ENCODE measurements around the gene MACROH2A2. TPM values are rescaled to one million over a fixed set of nuclear protein-coding genes. Genes with fewer than 3 reads are reported as not detected.

MACROH2A2 gene
- total RNA-seq, 1 donor from 2014 or later: 25.5 TPM

DNA sequence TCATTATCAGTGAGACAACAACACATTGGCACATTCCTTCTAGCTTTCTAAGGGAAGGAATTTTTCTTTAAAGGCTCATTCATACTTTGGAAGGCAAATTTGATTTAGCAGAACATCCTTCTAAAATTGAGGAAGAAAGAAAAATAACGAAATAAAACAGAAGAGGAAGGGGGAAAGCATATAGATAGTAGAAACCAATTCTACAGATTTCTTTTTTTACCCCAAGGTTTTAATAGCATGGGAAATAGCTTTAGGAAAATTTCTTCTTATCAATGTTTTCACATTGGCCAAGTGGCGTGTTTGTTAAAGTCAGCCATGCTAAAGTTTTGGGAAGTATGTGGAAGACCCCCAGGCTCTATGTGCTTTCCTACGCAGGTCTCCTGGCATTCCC, 35.7 kb downstream of the MACROH2A2 start:
- Histone ChIP-seq H3K9me3 (ENCODE audit: insufficient read depth, low read depth, low read length) (no peaks in the 10 kb centered on the region), H2AFZ (ENCODE audit: low read depth, low read length) (no peak overlapping the region), H4K20me1 (ENCODE audit: insufficient read depth, low read length) (no peaks in the 10 kb centered on the region), H3K79me2 (ENCODE audit: insufficient read depth, low read length) (no peaks in the 10 kb centered on the region), H3K27ac (ENCODE audit: low read depth, low read length) (no peak overlapping the region), H3K27me3 (ENCODE audit: insufficient read depth, low read length) (no peaks in the 10 kb centered on the region), H3K36me3 (ENCODE audit: insufficient read depth, low read length) (no peaks in the 10 kb centered on the region), H3K9ac (ENCODE audit: low read length) (no peak overlapping the region), H3K4me1 (ENCODE audit: insufficient read depth, low read length) (no peaks in the 10 kb centered on the region), H3K4me3 (ENCODE audit: insufficient read depth, low read depth, low read length) (no peak overlapping the region), H3K4me2 (ENCODE audit: low read length) (no peak overlapping the region)
- no peaks in the 10 kb centered on the region for H3K27me3 Mint-ChIP-seq (ENCODE audit: low read depth, unreplicated experiment)
- FAIRE-seq (no peak), DNase-seq (ENCODE audit: low read depth) (no peak)
- TF ChIP-seq, protein P1, sequence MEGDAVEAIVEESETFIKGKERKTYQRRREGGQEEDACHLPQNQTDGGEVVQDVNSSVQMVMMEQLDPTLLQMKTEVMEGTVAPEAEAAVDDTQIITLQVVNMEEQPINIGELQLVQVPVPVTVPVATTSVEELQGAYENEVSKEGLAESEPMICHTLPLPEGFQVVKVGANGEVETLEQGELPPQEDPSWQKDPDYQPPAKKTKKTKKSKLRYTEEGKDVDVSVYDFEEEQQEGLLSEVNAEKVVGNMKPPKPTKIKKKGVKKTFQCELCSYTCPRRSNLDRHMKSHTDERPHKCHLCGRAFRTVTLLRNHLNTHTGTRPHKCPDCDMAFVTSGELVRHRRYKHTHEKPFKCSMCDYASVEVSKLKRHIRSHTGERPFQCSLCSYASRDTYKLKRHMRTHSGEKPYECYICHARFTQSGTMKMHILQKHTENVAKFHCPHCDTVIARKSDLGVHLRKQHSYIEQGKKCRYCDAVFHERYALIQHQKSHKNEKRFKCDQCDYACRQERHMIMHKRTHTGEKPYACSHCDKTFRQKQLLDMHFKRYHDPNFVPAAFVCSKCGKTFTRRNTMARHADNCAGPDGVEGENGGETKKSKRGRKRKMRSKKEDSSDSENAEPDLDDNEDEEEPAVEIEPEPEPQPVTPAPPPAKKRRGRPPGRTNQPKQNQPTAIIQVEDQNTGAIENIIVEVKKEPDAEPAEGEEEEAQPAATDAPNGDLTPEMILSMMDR (IDR thresholded peaks at IDR 0.05; ENCODE audit: insufficient read depth, low read depth, low read length): no peak
- no peak overlapping the region for H3K4me3 Mint-ChIP-seq (ENCODE audit: unreplicated experiment)
- H3K36me3 Mint-ChIP-seq (ENCODE audit: low read depth, unreplicated experiment): peaks cover 13% of the 10 kb centered on the region
- H3K27ac Mint-ChIP-seq (ENCODE audit: unreplicated experiment): peak overlapping the region; percentile 66
- no peaks in the 10 kb centered on the region for H3K9me3 Mint-ChIP-seq (ENCODE audit: unreplicated experiment)
- peaks cover 7% of the 10 kb centered on the region for H3K4me1 Mint-ChIP-seq (ENCODE audit: low read depth, unreplicated experiment)

DNA sequence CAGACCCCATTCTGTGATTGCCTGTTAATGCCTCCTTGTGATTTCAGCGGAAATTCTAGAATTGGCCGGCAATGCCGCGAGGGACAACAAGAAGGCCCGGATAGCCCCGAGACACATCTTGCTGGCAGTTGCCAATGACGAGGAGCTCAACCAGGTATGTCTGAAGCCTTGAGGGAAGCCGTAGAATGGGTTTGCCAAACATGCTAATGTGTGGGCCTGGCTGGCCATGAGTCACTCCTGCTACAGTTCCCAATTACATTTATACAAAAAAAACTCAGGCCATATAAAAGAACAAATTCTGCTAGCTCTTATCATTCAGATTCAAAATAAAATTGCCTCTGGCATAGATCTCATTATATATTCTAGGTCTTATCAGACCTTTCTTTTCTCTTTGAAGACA, 37.4 kb downstream of the MACROH2A2 start:
- Histone ChIP-seq H2AFZ (ENCODE audit: low read depth, low read length) (no peak overlapping the region), H3K27me3 (ENCODE audit: insufficient read depth, low read length) (no peaks in the 10 kb centered on the region), H3K4me2 (ENCODE audit: low read length) (no peak overlapping the region), H3K4me1 (ENCODE audit: insufficient read depth, low read length) (no peaks in the 10 kb centered on the region), H3K27ac (ENCODE audit: low read depth, low read length) (no peak overlapping the region), H4K20me1 (ENCODE audit: insufficient read depth, low read length) (no peaks in the 10 kb centered on the region), H3K4me3 (ENCODE audit: insufficient read depth, low read depth, low read length) (no peak overlapping the region), H3K36me3 (ENCODE audit: insufficient read depth, low read length) (peaks cover 2% of the 10 kb centered on the region), H3K9ac (ENCODE audit: low read length) (no peak overlapping the region), H3K79me2 (ENCODE audit: insufficient read depth, low read length) (no peaks in the 10 kb centered on the region), H3K9me3 (ENCODE audit: insufficient read depth, low read depth, low read length) (no peaks in the 10 kb centered on the region)
- no peak overlapping the region for H3K4me3 Mint-ChIP-seq (ENCODE audit: unreplicated experiment)
- no peak for TF ChIP-seq EZH2 (IDR thresholded peaks at IDR 0.05; ENCODE audit: insufficient read depth, low read length)
- TF ChIP-seq, protein P1 (IDR thresholded peaks at IDR 0.05; ENCODE audit: insufficient read depth, low read depth, low read length): no peak
- H3K36me3 Mint-ChIP-seq (ENCODE audit: low read depth, unreplicated experiment): peaks cover 14% of the 10 kb centered on the region
- peak; percentile 14 for DNase-seq (ENCODE audit: low read depth)
- peaks cover 7% of the 10 kb centered on the region for H3K4me1 Mint-ChIP-seq (ENCODE audit: low read depth, unreplicated experiment)
- H3K27ac Mint-ChIP-seq (ENCODE audit: unreplicated experiment): peak overlapping the region; percentile 43
- FAIRE-seq: no peak
- no peaks in the 10 kb centered on the region for H3K27me3 Mint-ChIP-seq (ENCODE audit: low read depth, unreplicated experiment)
- no peaks in the 10 kb centered on the region for H3K9me3 Mint-ChIP-seq (ENCODE audit: unreplicated experiment)

DNA sequence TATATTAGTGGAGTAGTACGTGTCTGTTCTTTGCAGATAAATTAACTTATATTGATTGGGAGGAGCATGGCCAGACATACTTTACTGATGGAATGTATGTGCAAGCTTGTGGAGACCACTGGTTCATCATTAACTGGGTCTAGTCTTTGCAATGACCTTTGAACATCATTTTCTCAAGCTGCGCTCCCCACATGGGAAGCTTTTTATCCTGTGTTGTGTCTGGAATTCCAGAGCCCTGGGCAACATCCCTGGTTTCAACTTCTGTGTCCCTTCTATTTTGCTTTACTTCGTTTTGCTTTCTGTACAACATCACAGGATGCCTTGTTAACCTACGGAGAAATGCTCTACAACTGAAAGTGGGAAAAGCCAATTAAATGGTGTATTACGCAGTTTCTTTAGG, 38.3 kb downstream of the MACROH2A2 start:
- no peak overlapping the region for H3K4me3 ChIP-seq (ENCODE audit: insufficient read depth, low read depth, low read length)
- H3K9me3 ChIP-seq (ENCODE audit: insufficient read depth, low read depth, low read length): no peaks in the 10 kb centered on the region
- H3K4me2 ChIP-seq (ENCODE audit: low read length): no peak overlapping the region
- Mint-ChIP-seq H3K4me1 (ENCODE audit: low read depth, unreplicated experiment) (peaks cover 7% of the 10 kb centered on the region), H3K4me3 (ENCODE audit: unreplicated experiment) (no peak overlapping the region), H3K27me3 (ENCODE audit: low read depth, unreplicated experiment) (no peaks in the 10 kb centered on the region), H3K36me3 (ENCODE audit: low read depth, unreplicated experiment) (peaks cover 19% of the 10 kb centered on the region), H3K27ac (ENCODE audit: unreplicated experiment) (peak overlapping the region; percentile 7), H3K9me3 (ENCODE audit: unreplicated experiment) (no peaks in the 10 kb centered on the region)
- FAIRE-seq (no peak), DNase-seq (ENCODE audit: low read depth) (no peak)
- H2AFZ ChIP-seq (ENCODE audit: low read depth, low read length): no peak overlapping the region
- no peak for TF ChIP-seq EZH2 (IDR thresholded peaks at IDR 0.05; ENCODE audit: insufficient read depth, low read length)
- TF ChIP-seq, protein P1 (IDR thresholded peaks at IDR 0.05; ENCODE audit: insufficient read depth, low read depth, low read length): no peak
- peaks cover 9% of the 10 kb centered on the region for H3K36me3 ChIP-seq (ENCODE audit: insufficient read depth, low read length)
- no peaks in the 10 kb centered on the region for H3K79me2 ChIP-seq (ENCODE audit: insufficient read depth, low read length)
- H4K20me1 ChIP-seq (ENCODE audit: insufficient read depth, low read length): no peaks in the 10 kb centered on the region
- H3K9ac ChIP-seq (ENCODE audit: low read length): no peak overlapping the region
- H3K4me1 ChIP-seq (ENCODE audit: insufficient read depth, low read length): no peaks in the 10 kb centered on the region
- H3K27ac ChIP-seq (ENCODE audit: low read depth, low read length): no peak overlapping the region
- H3K27me3 ChIP-seq (ENCODE audit: insufficient read depth, low read length): no peaks in the 10 kb centered on the region

Measured in astrocyte (in vitro differentiated cells and primary cell).